ENCODE data around the gene MLN. TPM values are rescaled to one million over a fixed set of nuclear protein-coding genes. Genes with fewer than 3 reads are reported as not detected.

The MLN gene
- total and polyA plus RNA-seq, 10 donors, result not detected

DNA sequence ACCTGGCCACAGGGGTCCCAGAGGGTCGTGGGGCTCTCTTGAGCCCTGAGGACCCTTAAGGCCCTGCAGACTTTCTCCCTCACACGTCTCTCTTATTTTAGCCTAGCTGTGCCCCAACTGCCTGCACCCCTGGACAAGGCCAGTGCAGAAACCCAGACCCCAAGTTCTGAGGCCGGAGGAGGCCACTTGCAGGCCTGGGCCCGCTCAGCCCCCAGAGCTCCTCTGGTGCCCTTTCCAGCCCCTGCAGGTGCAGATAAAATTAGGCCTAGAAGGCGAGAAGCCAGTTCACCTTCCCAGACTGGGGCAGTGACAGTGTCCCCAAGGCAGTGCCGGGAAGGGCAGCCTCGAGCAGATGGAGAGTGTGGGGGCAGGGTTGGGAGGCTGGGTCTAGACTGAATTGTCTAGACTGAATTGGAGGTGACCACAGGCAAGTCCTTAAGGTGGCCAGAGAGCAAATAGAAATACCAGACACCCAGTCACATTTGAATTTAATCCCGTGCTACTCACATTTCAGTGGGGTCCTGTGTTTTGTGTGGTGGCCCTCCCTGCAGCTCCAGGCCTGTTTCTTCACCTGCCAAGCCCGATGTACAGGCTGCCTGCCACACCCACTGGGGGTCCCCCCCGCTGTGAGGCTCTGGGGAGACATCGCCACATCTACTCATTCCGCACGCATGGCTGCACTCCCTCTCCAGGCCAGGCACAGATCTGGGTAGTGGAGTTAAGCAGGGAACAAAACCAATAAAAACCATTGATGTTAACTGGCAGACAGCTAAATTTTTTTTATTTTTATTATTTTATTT lies 48.5 kb downstream of the MLN start:
- no peak overlapping the region for H3K4me3 ChIP-seq
- H3K27ac ChIP-seq, result no peak overlapping the region
- H3K36me3 ChIP-seq, result no peaks in the 10 kb centered on the region
- WGBS, 5 donors, result 69 to 79% (median 78%) methylated on average over 13 of the region's 13 CpGs
- H3K4me1 ChIP-seq, result peaks cover 0 to 5% (median 1%) of the 10 kb centered on the region in 6 donors
- no peaks in the 10 kb centered on the region for H3K27me3 ChIP-seq (replicated peaks in 1 of 7)
- intact Hi-C loops (cut with DNase I; ENCODE audit: low total_unique reads), result no loop called here
- no peak for DNase-seq
- TF ChIP-seq, protein P1, sequence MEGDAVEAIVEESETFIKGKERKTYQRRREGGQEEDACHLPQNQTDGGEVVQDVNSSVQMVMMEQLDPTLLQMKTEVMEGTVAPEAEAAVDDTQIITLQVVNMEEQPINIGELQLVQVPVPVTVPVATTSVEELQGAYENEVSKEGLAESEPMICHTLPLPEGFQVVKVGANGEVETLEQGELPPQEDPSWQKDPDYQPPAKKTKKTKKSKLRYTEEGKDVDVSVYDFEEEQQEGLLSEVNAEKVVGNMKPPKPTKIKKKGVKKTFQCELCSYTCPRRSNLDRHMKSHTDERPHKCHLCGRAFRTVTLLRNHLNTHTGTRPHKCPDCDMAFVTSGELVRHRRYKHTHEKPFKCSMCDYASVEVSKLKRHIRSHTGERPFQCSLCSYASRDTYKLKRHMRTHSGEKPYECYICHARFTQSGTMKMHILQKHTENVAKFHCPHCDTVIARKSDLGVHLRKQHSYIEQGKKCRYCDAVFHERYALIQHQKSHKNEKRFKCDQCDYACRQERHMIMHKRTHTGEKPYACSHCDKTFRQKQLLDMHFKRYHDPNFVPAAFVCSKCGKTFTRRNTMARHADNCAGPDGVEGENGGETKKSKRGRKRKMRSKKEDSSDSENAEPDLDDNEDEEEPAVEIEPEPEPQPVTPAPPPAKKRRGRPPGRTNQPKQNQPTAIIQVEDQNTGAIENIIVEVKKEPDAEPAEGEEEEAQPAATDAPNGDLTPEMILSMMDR (IDR thresholded peaks at IDR 0.05 in 8 of 11, conservative IDR thresholded peaks at IDR 0.05 in 3 of 11), result no peak
- TF ChIP-seq POLR2AphosphoS5 (IDR thresholded peaks at IDR 0.05) (no peak), POLR2A (IDR thresholded peaks at IDR 0.05) (no peak)
- H3K9me3 ChIP-seq, result no peaks in the 10 kb centered on the region

DNA sequence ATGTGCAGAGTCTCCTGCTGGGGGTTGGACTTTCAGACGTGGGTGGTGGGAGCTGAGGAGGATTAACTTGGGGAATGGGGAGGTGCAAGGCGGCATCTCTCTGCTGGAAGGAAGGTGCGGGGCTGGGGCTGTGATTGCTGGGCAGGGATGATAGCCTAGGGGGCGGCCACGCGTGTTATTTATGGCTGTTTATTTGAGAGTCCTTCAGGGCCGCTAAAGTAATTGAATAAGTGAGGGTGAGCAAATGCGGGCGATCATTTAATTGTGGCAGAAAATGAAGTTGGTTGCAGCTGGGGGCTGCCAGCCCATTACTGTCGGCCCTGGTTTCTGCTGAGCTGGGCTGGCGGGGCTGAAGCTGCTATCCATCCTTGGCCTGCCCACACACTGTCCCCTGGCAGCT lies 49.6 kb downstream of the MLN start:
- Histone ChIP-seq H3K9me3 (no peaks in the 10 kb centered on the region), H3K36me3 (no peaks in the 10 kb centered on the region), H3K27me3 (replicated peaks in 1 of 7) (no peaks in the 10 kb centered on the region), H3K27ac (no peak overlapping the region), H3K4me1 (peaks cover 0 to 5% (median 0%) of the 10 kb centered on the region in 6 donors), H3K4me3 (no peak overlapping the region)
- no peak for DNase-seq
- TF ChIP-seq POLR2A (IDR thresholded peaks at IDR 0.05) (no peak), POLR2AphosphoS5 (IDR thresholded peaks at IDR 0.05) (no peak)
- TF ChIP-seq, protein P1 (IDR thresholded peaks at IDR 0.05 in 8 of 11, conservative IDR thresholded peaks at IDR 0.05 in 3 of 11), result no peak
- 85 to 94% (median 88%) methylated on average over 11 of the region's 11 CpGs for WGBS, 5 donors
- intact Hi-C loops (cut with DNase I; ENCODE audit: low total_unique reads), result no loop called here

DNA sequence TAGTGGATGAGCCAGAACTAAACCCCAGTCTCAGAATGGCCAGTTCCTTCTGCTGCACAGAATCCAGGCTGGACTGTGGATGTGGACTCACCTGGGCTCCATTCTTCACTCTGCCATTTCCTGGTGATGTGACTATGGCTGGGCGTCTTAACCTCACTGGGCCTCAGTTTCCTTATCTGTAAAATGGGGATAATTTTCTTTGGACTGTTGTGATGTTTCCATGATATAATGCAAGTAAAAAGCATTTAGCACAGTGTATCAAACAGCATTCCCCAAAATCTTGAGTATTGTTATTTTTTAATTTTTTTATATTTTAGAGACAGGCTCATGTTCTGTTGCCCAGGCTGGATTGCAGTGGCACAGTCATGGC lies 51.2 kb downstream of the MLN start:
- WGBS, 5 donors, result 85 to 96% (median 95%) methylated on average over 1 of the region's 1 CpG
- TF ChIP-seq POLR2A (IDR thresholded peaks at IDR 0.05) (no peak), POLR2AphosphoS5 (IDR thresholded peaks at IDR 0.05) (no peak)
- TF ChIP-seq, protein P1 (IDR thresholded peaks at IDR 0.05 in 8 of 11, conservative IDR thresholded peaks at IDR 0.05 in 3 of 11), result no peak
- no peak overlapping the region for H3K27ac ChIP-seq
- no peak for DNase-seq
- H3K4me3 ChIP-seq, result no peak overlapping the region
- no peaks in the 10 kb centered on the region for H3K36me3 ChIP-seq
- peaks cover 0 to 6% (median 0%) of the 10 kb centered on the region in 7 donors for H3K27me3 ChIP-seq (replicated peaks in 1 of 7)
- peaks cover 0 to 5% (median under 1%) of the 10 kb centered on the region in 6 donors for H3K4me1 ChIP-seq
- no peaks in the 10 kb centered on the region for H3K9me3 ChIP-seq
- intact Hi-C loops (cut with DNase I; ENCODE audit: low total_unique reads), result no loop called here

DNA sequence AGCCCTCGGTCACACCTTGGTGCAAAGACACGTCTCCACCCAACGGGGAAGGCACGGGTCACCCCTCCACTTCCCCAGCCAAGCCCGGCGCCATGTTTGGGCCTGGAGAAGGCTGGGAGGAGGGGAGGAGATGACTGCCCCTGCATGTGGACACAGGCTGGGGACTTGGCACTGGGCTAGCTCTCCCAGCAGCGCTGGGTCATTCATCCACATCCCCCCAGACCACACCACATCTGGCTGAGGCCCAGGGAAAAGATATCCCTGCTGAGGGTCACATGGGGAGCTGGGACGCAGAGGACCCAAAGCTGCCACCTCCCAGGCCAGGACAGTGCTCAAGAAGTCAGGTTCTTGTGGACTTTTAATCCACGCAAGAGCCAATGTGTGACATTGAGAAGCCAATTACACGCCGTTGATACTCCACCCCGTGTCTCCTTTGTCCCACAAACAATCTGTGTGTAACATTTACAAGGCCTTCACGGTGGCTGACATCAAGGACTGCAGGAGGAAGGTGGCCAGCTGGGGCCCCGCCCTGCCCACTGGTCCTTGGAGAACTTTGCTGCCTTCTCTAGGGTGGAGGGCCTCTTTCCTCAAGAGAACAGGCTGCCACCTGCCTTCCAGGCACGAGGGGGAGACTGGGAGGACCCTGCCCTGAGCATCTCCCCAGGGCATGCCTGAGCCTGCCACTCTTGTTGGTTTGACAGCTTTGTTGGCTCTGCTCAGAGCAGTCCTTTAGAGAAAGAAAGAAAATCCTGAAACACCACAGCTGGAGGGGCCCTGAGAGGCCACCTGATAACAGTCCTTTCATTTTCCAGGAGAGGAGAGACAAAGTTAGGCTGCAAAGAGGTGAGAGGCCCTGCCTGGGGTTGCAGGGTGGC lies 51.8 kb downstream of the MLN start:
- intact Hi-C loops (cut with DNase I; ENCODE audit: low total_unique reads), result no loop called here
- no peaks in the 10 kb centered on the region for H3K9me3 ChIP-seq
- peaks cover 0 to 6% (median 0%) of the 10 kb centered on the region in 7 donors for H3K27me3 ChIP-seq (replicated peaks in 1 of 7)
- no peak overlapping the region for H3K4me3 ChIP-seq
- WGBS, 5 donors, result 70 to 78% (median 75%) methylated on average over 10 to 15 of the region's 15 CpGs
- H3K27ac ChIP-seq, result peak overlapping the region in 3 of 8 donors; percentile 6 to 58 (median 38)
- H3K4me1 ChIP-seq, result peaks cover 0 to 11% (median 2%) of the 10 kb centered on the region in 6 donors
- no peak for DNase-seq
- H3K36me3 ChIP-seq, result no peaks in the 10 kb centered on the region
- TF ChIP-seq POLR2A (IDR thresholded peaks at IDR 0.05) (no peak), POLR2AphosphoS5 (IDR thresholded peaks at IDR 0.05) (no peak)
- TF ChIP-seq, protein P1 (IDR thresholded peaks at IDR 0.05 in 8 of 11, conservative IDR thresholded peaks at IDR 0.05 in 3 of 11), result no peak
